Measurements from ENCODE around the gene BRINP2. TPM values are rescaled to one million over a fixed set of nuclear protein-coding genes. Genes with fewer than 3 reads are reported as not detected.
A peak's percentile ranks its signal among the peaks of the same experiment; 100 is the strongest.

The BRINP2 gene
- total RNA-seq, 4 donors from 2014 or later, result 0.16 to 2.4 (median 0.40) TPM

GRCh38 chr1:177289532-177289931 lies 118.8 kb downstream of the BRINP2 start:
- ATAC-seq (ENCODE audit: low FRiP score) (no peak), DNase-seq (ENCODE audit: low spot score) (no peak)
- TF ChIP-seq CTCF (IDR thresholded peaks at IDR 0.05), result no peak

- TF ChIP-seq CTCF (IDR thresholded peaks at IDR 0.05), result no peak
- DNase-seq (ENCODE audit: low spot score), result no peak
Measured at GRCh38 chr1:177300431-177300830, 129.7 kb downstream of the BRINP2 start.

GRCh38 chr1:177301425-177302124 lies 130.8 kb downstream of the BRINP2 start:
- no peak for DNase-seq (ENCODE audit: low spot score)
- ATAC-seq (ENCODE audit: low FRiP score), result no peak
- TF ChIP-seq CTCF (IDR thresholded peaks at IDR 0.05), result no peak

More at GRCh38 chr1:177300431-177300830, 129.7 kb downstream of the BRINP2 start:
- ATAC-seq (ENCODE audit: low FRiP score), result no peak

GRCh38 chr1:177302357-177303044 lies 131.7 kb downstream of the BRINP2 start:
- ATAC-seq (ENCODE audit: low FRiP score) (peak; percentile 65), DNase-seq (ENCODE audit: low spot score) (no peak)
- no peak for TF ChIP-seq CTCF (IDR thresholded peaks at IDR 0.05)

GRCh38 chr1:177305040-177306018 lies 134.6 kb downstream of the BRINP2 start:
- ATAC-seq (ENCODE audit: low FRiP score) (no peak), DNase-seq (ENCODE audit: low spot score) (no peak)
- TF ChIP-seq CTCF (IDR thresholded peaks at IDR 0.05), result no peak

GRCh38 chr1:177306019-177306415 lies 135.3 kb downstream of the BRINP2 start:
- DNase-seq (ENCODE audit: low spot score) (no peak), ATAC-seq (ENCODE audit: low FRiP score) (no peak)
- TF ChIP-seq CTCF (IDR thresholded peaks at IDR 0.05), result no peak

All from omental fat pad (tissue), 4 donors.